Panc1 (cell line): Measurements from ENCODE around the gene AHRR. TPM values are rescaled to one million over a fixed set of nuclear protein-coding genes. Genes with fewer than 3 reads are reported as not detected.

Experiments used
- ATAC-seq: fragments of 200-7000 bp; cut with Tn5 transposase; 2 replicates; pipeline ENCODE4 v1.9.1; 2020; ENCODE audit warnings: mild to moderate bottlenecking, moderate library complexity
- BruUV-seq: library from RNA; stranded (reverse); fragments of 400-500 nt; replicated peaks from 2 replicates; lab custom pipeline; 2021; lab: Mats Ljungman, UMichigan
- CTCF ChIA-PET: fragments of 300-600 bp; sonication (Branson Sonifier 250); formaldehyde crosslinking; loops from one replicate; lab custom pipeline; 2022; ENCODE audit warnings: antibody characterized with exemption; lab: Charles Lee
- POLR2A ChIA-PET: fragments of 300-600 bp; sonication (Branson Sonifier 250); formaldehyde crosslinking; loops from one replicate; lab custom pipeline; 2022; ENCODE audit warnings: antibody characterized with exemption; lab: Charles Lee
- DNase-seq: peaks from one replicate; pipeline ENCODE4 v3.0.0-alpha.2; 2010; ENCODE audit warnings: low read depth, low spot score
- H3K27ac ChIP-seq: 2 replicates; pipeline ENCODE4 v1.5.1; 2011; ENCODE audit warnings: mild to moderate bottlenecking, low read length, inconsistent platforms
- H3K27me3 ChIP-seq: fragments of 200-500 bp; sonication (Bioruptor generic); 2 replicates; pipeline ENCODE4 v1.6.0; 2014; ENCODE audit warnings: low read length, inconsistent platforms; ENCODE audit not compliant: control insufficient read depth, insufficient read depth
- H3K36me3 ChIP-seq: fragments of 200-500 bp; sonication (Bioruptor generic); 2 replicates; pipeline ENCODE4 v1.5.1; 2014; ENCODE audit warnings: inconsistent platforms, mild to moderate bottlenecking, low read length, moderate library complexity; ENCODE audit not compliant: control insufficient read depth, insufficient read depth
- H3K4me1 ChIP-seq: 2 replicates; pipeline ENCODE4 v1.5.1; 2011; ENCODE audit warnings: inconsistent platforms, mild to moderate bottlenecking, low read length, moderate library complexity; ENCODE audit not compliant: control insufficient read depth, insufficient read depth
- H3K4me3 ChIP-seq, 2 experiments: 2 replicates each; pipeline ENCODE4 v1.5.1; 2011 to 2012; ENCODE audit warnings: low read depth in 2 of 2, low read length in 2 of 2, mild to moderate bottlenecking in 2 of 2, inconsistent platforms in 1 of 2, moderate library complexity in 1 of 2
- H3K9me3 ChIP-seq: fragments of 200-500 bp; sonication (Bioruptor generic); 2 replicates; pipeline ENCODE4 v1.5.1; 2014; ENCODE audit warnings: low read depth, mild to moderate bottlenecking, inconsistent platforms, low read length, moderate library complexity; ENCODE audit not compliant: control insufficient read depth, insufficient read depth
- CTCF ChIP-seq: fragments of 450-650 bp; IDR thresholded peaks from 2 replicates; pipeline ENCODE4 v1.5.1; 2017; ENCODE audit warnings: mild to moderate bottlenecking
- POLR2AphosphoS5 ChIP-seq: IDR thresholded peaks from 2 replicates; pipeline ENCODE4 v1.6.1; 2012; ENCODE audit warnings: mild to moderate bottlenecking, low read depth, low read length, moderate library complexity
- REST ChIP-seq, 2 experiments: IDR thresholded peaks; 2 replicates each; pipeline ENCODE4 v1.6.1; 2011 to 2012; ENCODE audit warnings: low read depth in 2 of 2, control low read depth in 1 of 2, low read length in 1 of 2, mild to moderate bottlenecking in 1 of 2, moderate library complexity in 1 of 2; ENCODE audit not compliant: insufficient read depth in 1 of 2
- SIN3A ChIP-seq: IDR thresholded peaks from 2 replicates; pipeline ENCODE4 v1.6.1; 2012; ENCODE audit warnings: low read depth, mild to moderate bottlenecking, low read length, moderate library complexity, borderline replicate concordance; ENCODE audit not compliant: insufficient read depth
- TCF7L2 ChIP-seq: IDR thresholded peaks from 2 replicates; pipeline ENCODE4 v1.6.1; 2011; ENCODE audit warnings: mild to moderate bottlenecking, low read depth, low read length, inconsistent platforms
- in situ Hi-C: cut with HindIII; loops from 2 replicates; pipeline ENCODE4 v1.10.0; 2016; ENCODE audit warnings: low sequenced_read_pairs, low pct_unique_long_range_greater_than_20kb
- intact Hi-C: fragments of 100-400 bp; cut with micrococcal nuclease; formaldehyde crosslinking; loops from one replicate; pipeline ENCODE4 v1.10.0; 2022; ENCODE audit not compliant: unreplicated experiment
- total RNA-seq: library from RNA; stranded (reverse); gene quantifications from one replicate; pipeline ENCODE4 v1.2.1, GENCODE V29; 2021; ENCODE audit not compliant: unreplicated experiment

The AHRR gene
- total RNA-seq, 1 experiment from 2014 or later: 23.6 TPM

- ATAC-seq: no peak
These were observed 8.7 kb upstream of the AHRR start for GRCh38 chr5:312845-313244.

GRCh38 chr5:313265-313664 is 8.2 kb upstream of the AHRR start:
- peaks cover 4% of the 10 kb centered on the region for H3K36me3 ChIP-seq
- H3K4me3 ChIP-seq: no peak overlapping the region
- no peaks in the 10 kb centered on the region for H3K27me3 ChIP-seq
- no peaks in the 10 kb centered on the region for H3K9me3 ChIP-seq
- ChIA-PET CTCF (no interaction called here), POLR2A (no interaction called here)
- intact Hi-C loops: no loop called here
- H3K4me1 ChIP-seq: peaks cover 52% of the 10 kb centered on the region
- DNase-seq (no peak), ATAC-seq (no peak)
- BruUV-seq: no TSS peak
- in situ Hi-C loops: no loop called here
- TF ChIP-seq SIN3A: no peak
- no peak for TF ChIP-seq POLR2AphosphoS5
- TF ChIP-seq CTCF: no peak
- TF ChIP-seq REST (IDR thresholded peaks at IDR 0.05; ENCODE audit: insufficient read depth in 1 of 2, low read depth in 2 of 2, low read length in 1 of 2): no peak
- no peak for TF ChIP-seq TCF7L2
- H3K27ac ChIP-seq: no peak overlapping the region

More at GRCh38 chr5:312845-313244, 8.7 kb upstream of the AHRR start:
- in situ Hi-C loops: no loop called here
- POLR2A ChIA-PET: no interaction called here
- Histone ChIP-seq H3K27me3 (no peaks in the 10 kb centered on the region), H3K4me3 (no peak overlapping the region), H3K9me3 (no peaks in the 10 kb centered on the region), H3K27ac (no peak overlapping the region), H3K4me1 (peaks cover 51% of the 10 kb centered on the region), H3K36me3 (peaks cover 4% of the 10 kb centered on the region)
- CTCF ChIA-PET: no interaction called here
- TF ChIP-seq POLR2AphosphoS5 (no peak), REST (IDR thresholded peaks at IDR 0.05; ENCODE audit: insufficient read depth in 1 of 2, low read depth in 2 of 2, low read length in 1 of 2) (no peak), TCF7L2 (no peak), SIN3A (no peak), CTCF (no peak)
- no TSS peak for BruUV-seq
- no peak for DNase-seq
- intact Hi-C loops: no loop called here
